GM19239 (cell line): ENCODE results near the gene CALML3.

Experiments
- DNase-seq: peaks from one replicate; pipeline ENCODE4 v3.0.0; 2011; ENCODE audit warnings: low spot score; ENCODE audit not compliant: insufficient read length
- FAIRE-seq: peaks from 2 replicates; lab custom pipeline; 2011; peaks lifted over from hg19 to GRCh38; lab: Jason Lieb, UNC

The CALML3 gene

DNA sequence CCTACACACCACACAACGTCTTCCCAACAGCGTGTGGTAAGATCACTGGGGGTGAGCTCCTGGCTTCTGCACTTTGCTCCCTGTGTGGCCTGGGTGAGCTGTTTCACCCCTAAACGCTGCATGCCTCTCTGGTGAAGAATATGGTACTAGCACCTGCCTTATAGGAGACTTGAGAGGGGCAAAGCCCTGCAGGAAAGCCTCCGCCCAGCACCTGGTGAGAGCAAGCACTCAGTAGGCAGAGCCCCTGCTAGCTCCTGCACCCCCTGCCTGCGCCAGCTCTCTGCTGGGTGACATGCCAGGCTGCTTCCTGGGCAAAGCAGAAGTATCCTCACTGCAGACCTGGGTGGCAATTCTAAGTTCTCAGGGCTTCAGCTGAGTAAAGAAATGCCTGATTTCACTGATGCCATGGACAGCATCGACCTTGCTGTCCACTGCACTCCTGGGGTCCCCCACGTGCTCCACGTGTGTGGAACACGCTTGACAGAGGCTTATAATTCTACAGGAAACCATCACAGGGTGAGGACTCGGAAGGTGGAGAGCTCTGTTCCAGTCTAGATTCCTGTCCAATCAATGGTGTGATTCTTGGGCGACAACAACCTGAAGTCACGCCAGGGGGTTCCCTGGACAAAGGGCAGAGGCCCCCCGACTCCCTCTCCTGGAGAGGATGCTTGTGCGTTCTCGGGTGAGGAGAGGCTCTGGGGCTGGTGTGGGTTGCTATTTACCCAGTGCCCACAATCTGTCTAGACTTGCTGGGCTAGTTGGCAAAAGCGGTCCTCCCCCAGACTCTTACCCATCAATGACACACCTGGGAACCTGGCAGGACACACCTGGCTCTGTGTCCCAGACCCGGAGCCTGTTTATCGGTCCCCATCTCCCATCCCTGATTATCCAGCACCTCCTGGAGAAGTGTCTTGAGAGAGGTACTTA is 20.4 kb upstream of the CALML3 start:
- FAIRE-seq, result no peak
- DNase-seq, result no peak

DNA sequence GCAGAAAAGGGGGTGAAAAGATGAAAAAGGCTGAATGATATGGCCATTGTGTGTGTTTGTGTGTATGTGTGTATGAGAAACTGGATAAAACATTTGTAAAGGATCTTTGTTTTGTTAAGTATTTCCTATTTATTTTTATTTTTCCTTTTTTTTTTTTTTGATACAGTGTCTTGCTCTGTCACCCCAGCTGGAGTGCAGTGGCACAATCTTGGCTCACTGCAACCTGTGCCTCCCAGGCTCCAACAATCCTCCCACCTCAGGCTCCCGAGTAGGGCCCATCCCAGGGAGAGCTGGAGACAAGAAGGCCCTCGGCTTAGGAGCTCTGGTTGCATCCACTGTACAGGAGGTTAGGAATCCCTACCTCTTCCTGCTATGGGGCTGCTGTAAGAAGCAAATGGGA is 18.5 kb upstream of the CALML3 start:
- FAIRE-seq (no peak), DNase-seq (no peak)

DNA sequence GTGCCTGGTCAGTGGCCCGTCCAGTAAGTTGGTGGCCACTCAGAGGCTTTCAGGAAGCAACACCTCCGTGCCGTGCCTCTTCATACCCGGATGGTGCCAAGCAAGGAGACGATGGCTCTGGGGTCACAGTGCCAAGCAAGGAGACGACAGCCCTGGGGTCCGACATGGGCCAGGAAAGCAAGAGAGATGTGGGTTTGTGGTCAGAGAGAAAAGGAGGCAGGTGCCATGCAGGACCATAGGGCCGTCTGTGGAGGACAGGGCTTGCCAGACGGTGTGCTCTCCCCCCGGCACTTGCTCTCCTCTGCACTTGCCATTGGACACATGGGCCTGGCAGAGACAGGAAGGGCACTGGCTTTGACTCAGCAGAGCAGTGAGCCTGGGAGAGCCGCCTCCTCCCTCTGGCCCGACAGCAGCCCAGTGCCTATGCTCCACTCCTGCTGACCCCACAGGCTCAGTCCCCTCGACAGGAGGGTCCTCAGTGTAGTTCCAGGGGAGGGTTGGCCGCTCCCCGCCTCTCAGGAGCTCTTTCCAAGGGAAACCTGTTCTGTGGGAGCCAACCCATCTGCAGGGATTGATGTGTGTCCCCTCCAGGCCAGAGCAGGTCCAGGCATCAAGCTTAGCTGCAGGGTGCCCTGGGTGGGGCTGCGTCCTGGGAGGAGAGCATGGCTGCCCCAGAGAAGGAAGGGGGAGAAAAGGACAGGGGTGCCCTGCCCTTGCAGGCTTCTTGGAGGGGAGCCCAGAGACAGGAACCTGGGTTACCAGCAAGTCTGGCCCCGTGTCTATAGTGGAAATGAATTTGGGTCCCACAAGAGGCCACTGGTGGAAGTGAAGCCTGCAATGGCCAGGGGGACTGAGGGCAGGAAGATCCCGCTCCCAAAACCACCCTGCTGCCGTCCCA is 17.8 kb upstream of the CALML3 start:
- FAIRE-seq, result no peak
- DNase-seq, result no peak

- no peak for FAIRE-seq
Measured at GRCh38 chr10:5507649-5508131, 17.1 kb upstream of the CALML3 start.

GRCh38 chr10:5508161-5508604 is 16.6 kb upstream of the CALML3 start:
- DNase-seq (no peak), FAIRE-seq (no peak)

More at GRCh38 chr10:5507649-5508131, 17.1 kb upstream of the CALML3 start:
- DNase-seq, result no peak

DNA sequence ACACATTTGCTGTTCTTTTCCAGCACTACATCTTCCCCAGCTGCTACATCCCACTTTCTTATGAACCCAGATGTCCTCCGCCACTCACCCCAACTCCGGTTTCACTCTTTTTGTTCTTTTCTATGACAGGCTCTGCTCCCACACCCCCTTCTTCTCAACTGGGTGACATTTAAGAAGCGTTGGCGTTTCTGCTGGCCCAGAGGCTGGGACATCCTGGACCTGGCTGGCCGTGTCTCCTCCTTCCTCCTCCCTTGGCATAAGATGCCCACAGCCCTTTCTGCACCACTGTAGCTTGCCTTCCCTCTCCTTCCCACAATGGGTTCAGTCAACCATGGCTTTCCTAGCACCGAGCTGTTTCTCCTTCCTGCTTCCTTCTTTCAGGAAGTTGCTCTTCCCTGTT is 16.0 kb upstream of the CALML3 start:
- no peak for FAIRE-seq
- no peak for DNase-seq

DNA sequence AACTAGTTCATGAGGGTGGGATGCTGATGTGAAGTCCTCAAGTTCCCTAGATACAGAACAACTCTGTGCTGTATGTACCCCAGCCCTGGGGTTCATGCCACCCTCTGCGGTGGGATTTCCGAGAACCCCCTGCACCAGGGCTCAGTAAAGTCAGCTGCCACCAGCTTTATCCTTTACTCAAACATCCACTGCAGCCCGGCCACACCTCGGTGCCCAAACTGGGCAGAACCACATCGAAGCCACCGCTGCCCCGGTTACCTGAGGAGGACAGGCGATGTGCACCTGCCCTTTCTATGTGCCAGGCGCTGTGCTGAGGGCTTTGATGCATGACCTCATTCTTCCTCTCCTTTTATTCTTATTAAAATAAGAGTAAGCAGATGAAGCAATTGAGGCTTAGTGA is 15.5 kb upstream of the CALML3 start:
- DNase-seq (no peak), FAIRE-seq (no peak)

DNA sequence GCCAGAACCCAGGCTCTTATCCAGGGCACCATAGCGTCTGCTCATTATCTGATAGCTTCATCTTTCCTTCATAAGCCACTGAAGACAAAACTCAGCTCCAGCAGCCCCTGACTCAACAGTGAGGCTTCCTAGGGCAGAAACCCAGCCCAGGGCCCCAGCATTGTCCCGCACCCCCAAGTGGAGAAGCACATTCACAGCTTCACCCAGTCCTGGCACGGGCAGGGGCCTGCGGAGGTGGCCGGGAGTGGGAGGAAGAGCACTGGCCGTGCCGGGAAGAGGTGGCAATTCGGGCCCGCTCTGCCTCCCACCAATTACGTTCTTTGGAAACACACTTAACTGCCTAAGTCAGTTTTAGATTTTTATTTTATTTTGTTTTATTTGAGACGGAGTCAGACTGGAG is 15.1 kb upstream of the CALML3 start:
- DNase-seq (no peak), FAIRE-seq (no peak)

GRCh38 chr10:5510281-5511072 is 14.3 kb upstream of the CALML3 start:
- no peak for DNase-seq
- FAIRE-seq, result no peak

DNA sequence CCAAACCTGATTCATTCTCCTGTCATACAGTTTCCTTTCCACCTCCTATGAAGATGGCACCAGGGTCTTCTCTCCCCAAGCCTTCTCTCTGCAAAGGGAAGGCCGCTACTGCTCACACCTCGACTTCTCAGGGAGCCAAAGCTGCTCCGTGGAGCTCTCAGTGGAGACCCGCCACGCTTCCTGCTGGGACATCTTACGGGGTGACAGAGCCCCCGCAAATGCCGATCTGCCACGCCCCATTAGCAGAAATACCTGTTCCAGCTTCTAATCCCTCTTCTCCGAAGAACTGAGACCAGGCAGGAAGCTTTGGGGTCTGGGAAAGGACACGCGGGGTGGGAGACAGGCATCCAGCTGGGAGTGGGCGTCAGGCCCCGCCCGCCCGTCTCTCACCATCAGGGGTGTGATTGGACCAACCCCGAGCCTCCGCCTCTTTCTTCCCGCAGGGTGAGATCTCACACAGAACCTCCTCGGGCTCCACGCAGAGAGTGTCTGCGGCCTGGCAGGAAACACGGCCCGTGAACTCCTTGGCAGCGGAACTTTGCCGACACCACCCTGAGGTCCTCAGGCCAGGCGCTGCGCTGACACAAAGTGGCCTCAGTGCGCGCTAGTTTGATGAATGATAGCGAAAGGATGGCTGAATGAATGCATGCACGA is 13.4 kb upstream of the CALML3 start:
- FAIRE-seq, result no peak
- no peak for DNase-seq

DNA sequence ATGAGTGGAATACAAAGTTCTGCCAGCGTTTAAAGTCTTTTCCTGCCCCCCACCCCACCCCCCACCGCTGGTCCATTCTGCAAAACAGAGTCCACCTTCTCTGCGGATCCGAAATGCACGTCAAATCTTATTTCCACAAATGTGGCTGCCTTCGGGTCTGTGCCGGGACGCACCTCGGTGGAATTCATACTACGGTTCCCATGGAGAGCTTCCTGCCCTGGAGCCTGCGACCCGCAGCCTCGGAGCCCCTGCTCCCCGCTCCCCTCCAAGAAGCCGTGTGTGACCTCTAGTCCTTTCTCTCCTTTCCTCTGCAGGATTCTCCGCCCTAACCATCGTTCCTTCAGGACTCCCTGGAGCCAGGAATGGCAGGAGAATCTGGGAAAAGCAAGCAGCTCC is 12.9 kb upstream of the CALML3 start:
- no peak for DNase-seq
- no peak for FAIRE-seq

GRCh38 chr10:5512331-5512730 is 12.4 kb upstream of the CALML3 start:
- FAIRE-seq, result no peak
- DNase-seq, result no peak

DNA sequence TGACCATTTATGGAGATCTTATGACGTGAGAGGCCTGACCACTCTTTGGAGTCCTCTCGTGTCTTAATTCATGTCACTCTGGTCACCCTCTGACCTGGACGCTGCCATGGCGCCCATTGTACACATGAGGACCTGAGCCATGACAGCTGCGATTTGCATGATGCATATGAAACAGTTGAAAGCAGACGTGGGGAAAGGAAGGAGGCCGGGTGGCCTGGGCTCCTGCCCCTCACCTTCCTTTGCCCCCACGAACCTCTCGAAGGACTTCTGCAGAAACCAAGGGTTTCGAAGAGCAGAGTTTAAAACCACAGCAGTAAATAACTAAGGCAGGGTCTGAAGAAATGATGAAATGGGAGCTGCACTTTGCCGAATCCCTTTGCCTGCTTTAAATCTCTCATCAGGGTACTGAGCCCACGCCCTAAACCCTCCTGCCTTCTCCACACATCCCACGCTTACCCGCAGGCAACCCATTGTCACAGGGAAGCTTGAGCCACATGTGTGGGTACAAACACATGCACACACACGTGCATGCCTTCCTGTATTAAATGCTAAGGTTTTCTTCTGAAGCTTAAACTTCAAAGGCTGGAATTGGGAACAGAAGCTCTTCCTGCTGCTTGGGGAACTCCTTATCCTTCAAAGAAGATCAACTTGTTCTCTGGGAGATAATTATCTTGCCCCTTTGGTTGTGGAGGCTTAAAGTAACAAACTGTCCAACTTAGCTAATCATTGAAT is 11.7 kb upstream of the CALML3 start:
- DNase-seq (no peak), FAIRE-seq (no peak)

- FAIRE-seq (no peak), DNase-seq (no peak)
Measured at GRCh38 chr10:5514226-5514850, 10.4 kb upstream of the CALML3 start.

- no peak for FAIRE-seq
- DNase-seq, result no peak
Measured at GRCh38 chr10:5515948-5516761, 8.6 kb upstream of the CALML3 start.

GRCh38 chr10:5517546-5517945 is 7.2 kb upstream of the CALML3 start:
- FAIRE-seq (peak; percentile 21), DNase-seq (no peak)

- DNase-seq (no peak), FAIRE-seq (no peak)
Measured at GRCh38 chr10:5518143-5518542, 6.6 kb upstream of the CALML3 start.

GRCh38 chr10:5519054-5519453 is 5.7 kb upstream of the CALML3 start:
- no peak for FAIRE-seq
- DNase-seq, result no peak
